ENCODE data around the gene SOX15.
A peak's percentile ranks its signal among the peaks of the same experiment; 100 is the strongest.

The SOX15 gene

GRCh38 chr17:7632492-7632894, 42.6 kb upstream of the SOX15 start (continued):
- TF ChIP-seq ZNF416 (tag by site-specific recombination; IDR thresholded peaks at IDR 0.05) (no peak), SCRT2 (tag by site-specific recombination; IDR thresholded peaks at IDR 0.05) (no peak), ZNF600 (tag by site-specific recombination; IDR thresholded peaks at IDR 0.05) (peak; percentile 79; the same call in 1 of the 2 replicates), ZNF132 (tag by site-specific recombination; IDR thresholded peaks at IDR 0.05; ENCODE audit: borderline replicate concordance) (no peak), ZBTB49 (tag by site-specific recombination; IDR thresholded peaks at IDR 0.05; ENCODE audit: low read depth) (no peak), ZNF148 (tag by site-specific recombination; IDR thresholded peaks at IDR 0.05; ENCODE audit: borderline replicate concordance) (no peak), ZFHX2 (tag by site-specific recombination; conservative IDR thresholded peaks at IDR 0.05) (no peak), SETDB1 (IDR thresholded peaks at IDR 0.05; ENCODE audit: insufficient read length, low read length) (no peak), ZNF585B (tag by site-specific recombination; IDR thresholded peaks at IDR 0.05) (no peak), GFI1B (tag by site-specific recombination; IDR thresholded peaks at IDR 0.05) (no peak), SALL2 (tag by site-specific recombination; IDR thresholded peaks at IDR 0.05; ENCODE audit: borderline replicate concordance) (no peak), TCF7L2 (IDR thresholded peaks at IDR 0.05; ENCODE audit: borderline replicate concordance, low read depth, low read length) (no peak), ZNF664 (tag by site-specific recombination; IDR thresholded peaks at IDR 0.05) (no peak), KLF7 (tag by site-specific recombination; IDR thresholded peaks at IDR 0.05; ENCODE audit: borderline replicate concordance) (no peak), HOXD13 (CRISPR knock-in tag; IDR thresholded peaks at IDR 0.05; ENCODE audit: borderline replicate concordance) (no peak), ZNF2 (tag by site-specific recombination; IDR thresholded peaks at IDR 0.05) (peak; percentile 32; the same call in 1 of the 2 replicates), PATZ1 (tag by site-specific recombination; IDR thresholded peaks at IDR 0.05) (peak; percentile 59), ZBTB20 (tag by site-specific recombination; IDR thresholded peaks at IDR 0.05) (no peak), ZNF354C (tag by site-specific recombination; IDR thresholded peaks at IDR 0.05; ENCODE audit: borderline replicate concordance, low read depth) (no peak), ZNF785 (tag by site-specific recombination; IDR thresholded peaks at IDR 0.05) (no peak), ZNF544 (tag by site-specific recombination; IDR thresholded peaks at IDR 0.05) (no peak), ZNF747 (tag by site-specific recombination; IDR thresholded peaks at IDR 0.05) (no peak), ZNF157 (tag by site-specific recombination; IDR thresholded peaks at IDR 0.05) (no peak), ZBTB44 (tag by site-specific recombination; IDR thresholded peaks at IDR 0.05) (no peak; the same call in 1 of the 2 replicates), ZFP37 (tag by site-specific recombination; IDR thresholded peaks at IDR 0.05) (no peak), ZNF16 (tag by site-specific recombination; IDR thresholded peaks at IDR 0.05; ENCODE audit: low read depth) (no peak), ZNF560 (tag by site-specific recombination; IDR thresholded peaks at IDR 0.05; ENCODE audit: borderline replicate concordance) (no peak), ZEB2 (tag by site-specific recombination; IDR thresholded peaks at IDR 0.05) (0 out of 2 replicates have a peak, but pooled peaks have one; percentile 19), MYNN (tag by site-specific recombination; IDR thresholded peaks at IDR 0.05; ENCODE audit: borderline replicate concordance) (no peak), ZNF341 (tag by site-specific recombination; IDR thresholded peaks at IDR 0.05; ENCODE audit: low read depth) (no peak)
